HG02642 (cell line): ENCODE results near the gene TSPAN9.
"Not testable (repeated sequence)": the region's sequence is repeated elsewhere in the genome, so short reads cannot be mapped to it uniquely, and the experiment has no call there.

Experiments used
- ATAC-seq: cut with Tn5 transposase; IDR thresholded peaks from one replicate; pipeline ENCODE4 v1.9.1; 2021; ENCODE audit warnings: mild to moderate bottlenecking; ENCODE audit not compliant: unreplicated experiment, poor library complexity

Gene TSPAN9

DNA sequence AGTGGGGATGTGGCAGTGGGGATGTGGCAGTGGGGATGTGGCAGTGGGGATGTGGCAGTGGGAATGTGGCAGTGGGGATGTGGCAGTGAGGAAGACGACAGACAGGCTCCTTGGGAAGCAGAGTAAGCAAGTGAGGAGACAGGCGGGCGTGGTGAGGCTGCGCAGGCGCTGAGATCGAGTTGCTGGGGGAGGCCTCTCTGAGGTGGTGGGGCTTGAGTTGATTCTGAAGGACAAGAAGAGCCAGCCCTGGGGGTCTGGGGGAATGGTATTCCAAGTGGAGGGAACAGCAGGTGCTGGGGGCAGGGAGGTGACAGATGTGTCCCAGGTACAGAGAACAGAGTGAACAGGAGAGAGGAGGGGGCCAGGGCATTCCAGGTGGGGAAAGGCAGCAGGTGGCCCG is 33.8 kb upstream of the TSPAN9 start:
- ATAC-seq: no peak

GRCh38 chr12:3044141-3044630 is 33.0 kb upstream of the TSPAN9 start:
- ATAC-seq: no peak

DNA sequence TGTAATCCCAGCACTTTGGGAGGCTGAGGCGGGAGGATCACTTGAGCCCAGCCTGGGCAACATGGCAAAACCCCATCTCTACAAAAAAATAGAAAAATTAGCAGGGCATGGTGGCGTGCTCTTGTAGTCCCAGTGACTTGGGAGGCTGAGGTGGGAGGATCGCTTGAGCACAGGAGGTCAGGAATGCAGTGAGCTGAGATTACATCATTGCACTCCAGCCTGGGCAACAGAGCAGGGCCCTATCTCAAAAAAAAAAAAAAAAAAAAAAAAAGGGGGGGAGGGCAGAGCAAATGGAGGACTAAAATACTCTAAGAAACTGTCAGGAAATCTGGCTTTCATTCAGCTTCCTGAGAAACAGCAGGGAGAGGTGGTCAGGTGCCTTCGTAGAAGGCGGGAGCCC is 31.7 kb upstream of the TSPAN9 start:
- no peak for ATAC-seq

DNA sequence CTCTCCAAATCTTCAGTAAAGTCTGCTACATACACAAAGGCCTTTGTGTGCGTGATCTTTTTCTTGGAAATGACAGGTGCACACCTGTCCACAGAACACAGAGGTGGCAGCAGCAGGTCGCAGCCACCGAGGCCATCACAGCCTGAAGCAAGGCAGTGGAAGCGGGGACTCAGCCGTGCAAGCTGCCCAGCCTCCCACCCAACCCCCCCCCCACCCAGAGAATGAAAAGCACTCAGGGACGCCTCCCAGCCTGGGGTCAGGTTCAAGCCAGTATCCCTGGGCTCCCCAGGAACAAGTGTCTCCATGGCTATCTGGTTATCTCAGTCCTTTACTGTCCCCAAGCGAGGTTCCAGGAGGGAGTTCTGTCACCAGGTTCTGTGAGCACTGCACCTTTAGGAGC is 31.2 kb upstream of the TSPAN9 start:
- ATAC-seq: no peak

GRCh38 chr12:3046441-3047200 is 30.6 kb upstream of the TSPAN9 start:
- ATAC-seq: no peak

GRCh38 chr12:3047961-3048360 is 29.2 kb upstream of the TSPAN9 start:
- ATAC-seq: no peak

GRCh38 chr12:3048540-3048939 is 28.6 kb upstream of the TSPAN9 start:
- ATAC-seq: no peak

DNA sequence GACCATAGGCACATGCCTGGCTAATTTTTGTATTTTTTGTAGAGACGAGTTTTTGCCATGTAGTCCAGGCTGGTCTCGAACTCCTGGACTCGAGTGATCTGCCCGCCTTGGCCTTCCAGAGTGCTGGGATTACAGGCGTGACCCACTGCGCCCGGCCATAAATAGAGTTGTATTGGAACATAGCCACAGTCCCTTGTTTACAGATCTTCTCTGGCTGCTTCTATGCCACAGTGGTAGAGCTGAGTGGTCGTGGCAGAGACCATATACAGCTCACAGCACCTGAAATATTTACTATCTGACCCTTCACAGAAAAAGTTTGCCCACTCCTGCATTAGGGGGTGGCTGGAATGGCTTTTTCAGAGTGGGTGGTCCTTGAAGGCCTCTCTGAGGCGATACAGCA is 28.0 kb upstream of the TSPAN9 start:
- ATAC-seq: no peak

DNA sequence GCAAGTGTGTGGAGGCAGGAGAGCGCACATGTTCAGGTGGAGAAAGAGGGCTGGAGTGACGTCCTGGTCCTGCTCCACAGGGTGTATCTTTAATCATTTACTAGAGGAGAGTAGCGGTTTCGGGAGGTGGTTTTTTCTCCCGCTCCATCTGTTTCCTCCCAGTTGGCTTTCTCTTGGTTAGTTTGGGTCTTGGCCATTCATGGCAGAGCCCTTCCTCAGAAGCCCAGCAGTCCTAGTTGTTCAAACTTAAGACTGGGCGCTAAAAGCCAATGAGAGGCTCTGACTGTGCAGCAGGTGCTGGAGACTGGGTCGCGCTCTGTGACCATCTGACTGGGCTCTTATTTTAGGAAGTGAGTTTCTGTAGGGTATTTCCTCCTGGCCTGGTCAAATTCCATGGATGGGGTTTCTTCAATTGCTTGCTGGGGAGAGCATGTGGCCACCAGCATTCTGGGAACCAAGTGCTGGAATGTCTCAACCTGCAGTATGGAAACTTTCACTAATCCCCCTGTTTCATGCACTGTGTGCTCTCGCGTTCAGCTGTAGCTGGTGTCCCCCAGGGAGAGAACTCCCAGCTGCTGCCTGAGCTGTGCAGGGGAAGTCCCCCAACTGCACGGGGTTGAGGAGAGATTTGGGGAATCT is 27.4 kb upstream of the TSPAN9 start:
- ATAC-seq: no peak

DNA sequence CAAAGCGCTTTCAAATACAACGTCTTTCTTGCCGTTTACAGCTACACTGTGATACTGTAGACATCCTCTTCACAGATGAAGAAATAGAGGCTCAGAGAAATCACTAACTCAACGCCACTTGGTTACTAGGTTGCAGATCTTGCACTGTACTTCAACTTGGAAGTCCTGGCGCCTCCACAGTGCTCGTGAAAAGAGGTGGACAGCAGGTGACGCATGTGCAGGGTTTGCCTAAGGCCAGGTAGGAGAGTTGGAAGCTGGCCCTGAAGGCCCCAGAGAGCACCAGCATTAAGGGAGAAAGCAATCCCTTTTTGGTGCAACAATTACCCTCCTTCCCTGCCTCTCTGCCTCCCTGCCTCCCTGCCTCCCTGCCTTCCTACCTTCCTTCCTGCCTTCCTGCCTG is 22.8 kb upstream of the TSPAN9 start:
- ATAC-seq: no peak

GRCh38 chr12:3055026-3055703 is 22.0 kb upstream of the TSPAN9 start:
- ATAC-seq: no peak

DNA sequence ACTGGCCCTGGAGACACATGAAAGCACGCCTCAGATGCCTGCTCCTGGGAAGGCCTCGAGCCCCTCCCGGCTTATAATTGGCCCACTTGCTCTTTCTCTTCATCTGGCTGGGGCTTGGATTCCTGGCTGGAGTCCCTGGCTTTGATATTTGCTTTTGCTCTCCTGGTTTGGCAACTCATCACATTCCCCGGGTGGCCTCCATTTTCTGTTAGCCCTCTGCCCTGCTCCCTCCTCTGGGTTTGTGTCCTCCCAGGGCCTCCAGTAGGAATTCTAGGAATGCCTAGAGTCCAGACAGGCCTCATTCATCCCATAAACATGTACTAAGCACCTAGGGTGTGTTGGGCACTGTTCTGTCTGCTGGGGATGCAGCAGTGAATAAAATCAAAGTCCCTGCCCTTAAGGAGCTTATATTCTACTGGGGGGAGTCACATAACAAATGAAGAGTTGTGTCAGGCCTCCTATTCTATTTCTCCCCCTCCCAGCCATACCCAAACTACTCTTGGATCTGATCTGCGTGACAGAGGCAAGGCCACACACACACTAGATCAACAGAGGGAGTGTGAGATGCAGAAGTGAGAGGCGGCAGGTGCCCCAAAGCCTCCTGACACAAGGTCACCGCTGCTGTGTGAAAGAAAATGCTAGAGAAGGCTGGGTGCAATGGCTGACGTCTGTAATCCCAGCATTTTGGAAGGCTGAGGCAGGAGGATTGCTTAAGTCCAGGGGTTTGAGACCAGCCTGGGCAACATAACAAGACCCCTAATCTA is 21.3 kb upstream of the TSPAN9 start:
- no peak for ATAC-seq

- ATAC-seq: no peak
Measured at GRCh38 chr12:3061059-3061458, 16.1 kb upstream of the TSPAN9 start.

GRCh38 chr12:3061501-3062215 is 15.5 kb upstream of the TSPAN9 start:
- no peak for ATAC-seq

GRCh38 chr12:3065300-3065699 is 11.9 kb upstream of the TSPAN9 start:
- no peak for ATAC-seq

- ATAC-seq: not testable (repeated sequence)
Measured at GRCh38 chr12:3065846-3066245, 11.3 kb upstream of the TSPAN9 start.

DNA sequence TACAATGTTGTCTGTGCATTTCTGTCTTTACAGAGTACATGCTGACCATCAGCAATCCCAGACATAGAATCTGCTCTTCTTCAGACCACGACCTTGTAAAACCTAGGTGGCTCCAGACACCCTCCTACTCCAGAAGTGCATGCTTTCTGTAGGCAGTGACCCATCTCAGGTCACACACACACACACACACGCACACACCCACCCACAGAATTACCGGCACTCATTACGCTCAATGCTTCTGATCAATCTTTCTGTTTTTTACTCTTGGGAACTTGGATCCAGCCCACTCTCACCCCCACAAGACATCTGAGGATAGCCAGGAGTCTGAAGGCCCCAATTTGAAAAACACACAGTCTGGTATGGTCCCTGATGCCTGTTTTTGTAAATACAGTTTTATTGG is 7.5 kb upstream of the TSPAN9 start:
- ATAC-seq: no peak

DNA sequence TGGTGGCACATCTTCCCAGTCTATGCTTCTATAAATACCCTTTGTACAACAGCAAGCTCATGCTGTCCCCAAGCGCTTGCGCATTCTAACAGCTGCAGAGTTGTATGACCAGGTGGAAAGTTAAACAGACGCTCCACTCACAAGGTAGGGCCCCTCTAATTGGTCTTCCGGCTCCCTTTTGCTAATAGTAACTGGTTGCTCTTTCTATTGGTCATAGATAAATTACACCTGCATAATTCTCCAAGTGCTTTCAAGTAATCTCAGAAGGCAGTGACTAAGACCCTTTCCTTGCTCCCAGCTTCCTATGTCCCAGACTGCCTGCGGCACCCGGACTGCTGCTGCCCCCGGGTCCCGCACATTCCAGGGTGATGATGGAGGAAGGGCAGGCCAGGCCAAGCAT is 6.1 kb upstream of the TSPAN9 start:
- no peak for ATAC-seq

DNA sequence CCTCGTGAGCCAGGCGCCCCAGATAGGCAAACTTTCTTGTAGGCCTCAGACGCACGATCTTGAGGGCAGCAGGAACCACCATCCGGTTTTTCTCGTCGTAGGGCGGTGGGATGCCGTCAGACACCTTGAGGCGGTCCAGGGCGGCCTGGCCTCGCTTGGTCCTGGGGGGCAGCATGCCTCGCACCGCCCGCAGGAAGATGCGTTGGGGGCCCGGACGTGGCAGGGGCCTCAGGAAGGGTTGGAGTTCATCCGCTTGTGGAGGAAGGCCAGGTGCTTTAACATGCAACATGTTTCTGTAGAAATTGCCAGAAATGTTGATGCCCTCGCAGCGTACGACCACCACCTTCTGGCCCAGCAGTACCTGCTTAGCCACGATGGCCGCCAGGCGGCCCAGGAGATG is 5.5 kb upstream of the TSPAN9 start:
- ATAC-seq: no peak
